H1 (cell line): ENCODE measurements around the gene ZNF512.

Experiments used
- CTCF ChIP-seq, 3 experiments: IDR thresholded peaks; 1 replicate in 2 of 3; 2 replicates in 1 of 3; pipeline versions ENCODE4 v1.5.1 to v1.6.1; 2011; ENCODE audit warnings: low read length in 3 of 3, mild to moderate bottlenecking in 3 of 3, inconsistent platforms in 2 of 3, low read depth in 1 of 3, moderate library complexity in 1 of 3; ENCODE audit not compliant: insufficient read depth in 1 of 3; ENCODE audit errors: control extremely low read depth in 1 of 3
- MAX ChIP-seq: IDR thresholded peaks from 2 replicates; pipeline ENCODE4 v1.6.1; 2012; ENCODE audit warnings: inconsistent platforms
- SP4 ChIP-seq: IDR thresholded peaks from 2 replicates; pipeline ENCODE4 v1.6.1; 2012; ENCODE audit warnings: low read length, inconsistent platforms
- SRF ChIP-seq: IDR thresholded peaks from 2 replicates; pipeline ENCODE4 v1.6.1; 2011; ENCODE audit warnings: mild to moderate bottlenecking, low read depth, low read length, moderate library complexity

GRCh38 chr2:27551514-27551913 lies 31.3 kb upstream of the ZNF512 start:
- no peak for TF ChIP-seq MAX
- no peak for TF ChIP-seq SP4
- no peak for TF ChIP-seq CTCF (IDR thresholded peaks at IDR 0.05; ENCODE audit: control extremely low read depth in 1 of 3, insufficient read depth in 1 of 3, low read depth in 1 of 3, low read length in 3 of 3)
- no peak for TF ChIP-seq SRF
